COR-L47 (cell line): Measurements from ENCODE around the gene MRPL34.
"Not testable (repeated sequence)": the region's sequence is repeated elsewhere in the genome, so short reads cannot be mapped to it uniquely, and the experiment has no call there.

Experiments
- DNase-seq: peaks from one replicate; lab custom pipeline; 2025; lab: John Stamatoyannopoulos, UW

Gene MRPL34

DNA sequence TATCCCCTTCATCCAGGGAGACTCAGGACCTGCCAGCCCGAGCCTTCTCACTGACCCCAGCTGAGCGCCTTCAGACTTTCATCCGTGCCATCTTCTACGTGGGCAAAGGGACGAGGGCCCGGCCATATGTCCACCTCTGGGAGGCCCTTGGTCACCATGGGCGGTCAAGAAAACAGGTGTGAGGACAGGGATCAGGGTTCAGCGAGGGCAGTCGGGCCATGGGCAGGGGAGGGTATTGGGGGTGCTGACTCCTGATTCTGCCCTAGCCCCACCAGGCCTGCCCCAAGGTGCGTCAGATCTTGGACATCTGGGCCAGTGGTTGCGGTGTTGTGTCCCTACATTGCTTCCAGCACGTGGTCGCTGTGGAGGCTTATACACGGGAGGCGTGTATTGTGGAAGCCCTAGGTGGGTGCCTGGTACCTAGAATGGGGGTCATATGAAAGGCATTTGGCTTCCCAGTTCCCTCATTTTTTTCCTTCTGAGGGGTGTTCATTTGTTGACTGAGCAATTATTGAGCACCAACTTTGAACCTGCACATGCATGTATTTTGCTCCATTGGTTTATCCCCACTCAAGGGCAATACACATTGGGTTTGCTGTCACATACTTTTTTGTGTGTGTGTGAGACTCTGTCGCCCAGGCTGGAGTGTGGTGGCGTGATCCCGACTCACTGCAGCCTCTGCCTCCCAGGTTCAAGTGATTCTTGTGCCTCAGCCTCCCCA is 20.1 kb upstream of the MRPL34 start:
- DNase-seq: no peak

- no peak for DNase-seq
These were observed 19.4 kb upstream of the MRPL34 start for GRCh38 chr19:17286263-17286662.

DNA sequence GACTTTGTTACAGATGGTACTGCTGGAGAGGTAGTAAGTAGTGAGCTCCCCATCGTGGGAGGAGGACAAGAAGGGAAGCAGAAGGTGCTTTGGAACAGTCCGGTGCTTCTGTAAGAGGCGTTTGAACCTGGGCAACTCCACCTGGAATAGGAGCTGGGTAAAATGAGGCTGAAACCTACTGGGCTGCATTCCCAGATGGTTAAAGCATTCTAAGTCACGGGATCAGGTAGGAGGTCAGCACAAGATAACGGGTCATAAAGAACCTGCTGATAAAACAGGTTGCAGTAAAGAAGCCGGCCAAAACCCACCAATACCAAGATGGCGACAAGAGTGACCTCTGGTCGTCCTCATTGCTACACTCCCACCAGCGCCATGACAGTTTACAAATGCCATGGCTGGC is 18.9 kb upstream of the MRPL34 start:
- no peak for DNase-seq

DNA sequence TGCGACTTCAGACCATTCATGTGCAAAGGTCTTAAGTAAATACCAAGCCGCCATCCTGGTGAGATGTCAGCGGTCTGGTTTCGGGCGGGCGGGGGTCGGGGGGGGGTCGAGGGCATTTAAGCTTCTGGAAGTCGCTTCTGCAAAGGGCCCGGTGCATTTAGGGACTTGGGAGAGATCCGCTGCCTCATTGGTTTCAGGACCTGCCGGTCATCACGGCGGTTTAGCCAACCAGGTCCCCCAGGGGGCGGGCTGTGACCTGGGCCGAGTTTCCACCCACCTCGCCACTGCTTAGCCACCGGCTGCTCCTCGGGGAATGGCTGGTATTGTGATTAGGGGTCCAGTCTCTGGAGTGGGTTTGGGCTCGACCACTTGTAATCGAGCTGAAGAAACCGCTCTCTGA is 16.2 kb upstream of the MRPL34 start:
- no peak for DNase-seq

DNA sequence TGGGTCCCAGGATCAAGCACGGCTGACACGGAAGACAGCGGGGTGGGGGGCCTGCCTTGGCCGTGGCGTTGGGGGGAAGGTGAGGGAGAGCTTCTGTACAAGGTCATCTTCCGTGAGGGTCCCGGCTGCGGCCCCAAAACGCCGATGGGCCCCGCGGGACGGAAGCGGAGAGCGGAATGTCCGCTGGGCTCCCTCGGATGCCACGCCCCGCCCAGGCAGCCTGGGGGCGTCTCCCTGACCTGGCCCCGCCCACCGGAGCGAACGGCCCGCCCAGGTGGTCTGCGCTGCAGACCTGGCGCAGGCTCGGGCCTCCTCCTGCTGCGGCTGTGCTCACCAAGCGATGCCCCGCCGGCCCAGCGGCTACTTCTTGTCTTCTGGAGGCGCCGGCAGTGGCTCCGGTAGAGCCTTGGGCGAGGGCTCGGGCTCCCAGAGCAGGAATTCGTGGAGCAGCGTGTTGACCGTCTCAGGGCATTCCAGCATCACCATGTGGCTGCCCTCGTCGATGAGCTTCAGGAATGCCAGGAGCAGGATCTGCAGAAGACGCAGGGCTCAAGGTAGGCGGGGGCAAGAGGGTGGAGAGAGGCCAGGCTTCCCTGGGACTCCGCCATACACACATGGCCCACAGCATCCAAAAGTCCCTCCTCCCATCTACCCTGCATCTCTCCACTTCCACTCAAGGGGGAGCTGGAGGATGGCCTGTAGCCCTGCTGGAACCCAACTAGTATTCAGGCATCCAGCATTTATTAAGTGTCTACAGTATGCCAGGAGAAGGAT is 13.2 kb upstream of the MRPL34 start:
- DNase-seq: peak; percentile 26

DNA sequence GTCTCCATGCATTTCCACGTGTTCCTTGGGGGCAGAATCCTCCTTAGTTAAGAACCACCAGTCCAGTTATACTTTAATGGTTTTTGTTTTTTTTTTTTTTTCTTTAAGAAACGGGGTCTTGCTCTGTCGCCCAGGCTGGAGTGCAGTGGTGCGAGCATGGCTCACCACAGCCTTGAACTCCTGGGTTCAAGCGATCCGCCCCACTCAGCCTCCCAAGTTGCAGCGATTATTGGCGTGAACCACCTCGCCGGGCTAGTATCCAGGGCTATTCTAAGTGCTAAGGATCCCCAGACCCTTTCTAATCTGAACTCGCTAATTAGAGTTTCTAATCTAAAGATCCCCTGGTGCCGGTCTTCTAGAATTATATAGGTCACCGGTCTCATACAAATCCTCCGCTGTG is 12.1 kb upstream of the MRPL34 start:
- DNase-seq: no peak

- peak; percentile 6 for DNase-seq
These were observed 11.4 kb upstream of the MRPL34 start for GRCh38 chr19:17294051-17294891.

DNA sequence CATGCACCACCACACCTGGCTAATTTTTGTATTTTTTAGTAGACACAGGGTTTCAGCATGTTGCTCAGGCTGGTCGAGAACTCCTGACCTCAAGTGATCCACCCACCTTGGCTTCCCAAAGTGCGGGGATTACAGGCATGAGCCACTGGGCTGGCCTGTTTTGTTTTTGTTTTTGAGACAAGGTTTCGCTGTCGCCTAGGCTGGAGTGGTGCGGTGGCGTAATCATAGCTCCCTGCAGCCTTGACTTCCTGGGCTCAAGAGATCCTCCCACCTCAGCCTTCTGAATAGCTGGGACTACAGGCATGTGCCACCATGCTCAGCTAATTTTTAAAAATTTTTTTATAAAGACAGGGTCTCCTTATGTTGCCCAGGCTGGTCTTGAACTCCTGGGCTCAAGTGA is 10.1 kb upstream of the MRPL34 start:
- DNase-seq: not testable (repeated sequence)

- DNase-seq: peak; percentile 9
These were observed 9.4 kb upstream of the MRPL34 start for GRCh38 chr19:17296273-17296672.

DNA sequence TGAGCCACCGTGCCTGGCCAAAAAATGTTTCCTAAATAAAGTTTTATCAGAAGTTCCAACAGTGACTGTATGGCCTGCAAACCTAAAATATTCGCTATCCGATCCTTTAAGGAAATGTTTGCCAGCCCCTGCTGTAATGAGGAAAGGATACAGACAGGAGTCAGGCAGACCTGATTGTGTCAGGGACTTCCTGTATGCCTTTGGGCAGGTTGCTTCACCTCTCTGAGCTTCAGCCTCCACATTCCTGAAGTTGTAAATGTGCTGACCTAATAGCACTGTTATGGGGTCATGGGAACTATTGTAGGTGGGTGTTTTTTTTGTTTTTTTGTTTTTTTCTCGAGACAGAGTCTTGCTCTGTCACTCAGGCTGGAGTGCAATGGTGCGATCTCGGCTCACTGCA is 8.7 kb upstream of the MRPL34 start:
- DNase-seq: no peak

GRCh38 chr19:17300992-17301619 is 4.6 kb upstream of the MRPL34 start:
- no peak for DNase-seq

GRCh38 chr19:17302391-17303166 is 3.1 kb upstream of the MRPL34 start:
- DNase-seq: no peak

- DNase-seq: peak; percentile 92
These were observed 2.3 kb upstream of the MRPL34 start, which contains the start of gene ABHD8 for GRCh38 chr19:17303167-17303939. Gene ABHD8 (minus strand): TSS chr19:17303425. CDS start chr19:17301616, 1,809 bp downstream.

- no peak for DNase-seq
These were observed 1.8 kb upstream of the MRPL34 start for GRCh38 chr19:17303940-17304267.

DNA sequence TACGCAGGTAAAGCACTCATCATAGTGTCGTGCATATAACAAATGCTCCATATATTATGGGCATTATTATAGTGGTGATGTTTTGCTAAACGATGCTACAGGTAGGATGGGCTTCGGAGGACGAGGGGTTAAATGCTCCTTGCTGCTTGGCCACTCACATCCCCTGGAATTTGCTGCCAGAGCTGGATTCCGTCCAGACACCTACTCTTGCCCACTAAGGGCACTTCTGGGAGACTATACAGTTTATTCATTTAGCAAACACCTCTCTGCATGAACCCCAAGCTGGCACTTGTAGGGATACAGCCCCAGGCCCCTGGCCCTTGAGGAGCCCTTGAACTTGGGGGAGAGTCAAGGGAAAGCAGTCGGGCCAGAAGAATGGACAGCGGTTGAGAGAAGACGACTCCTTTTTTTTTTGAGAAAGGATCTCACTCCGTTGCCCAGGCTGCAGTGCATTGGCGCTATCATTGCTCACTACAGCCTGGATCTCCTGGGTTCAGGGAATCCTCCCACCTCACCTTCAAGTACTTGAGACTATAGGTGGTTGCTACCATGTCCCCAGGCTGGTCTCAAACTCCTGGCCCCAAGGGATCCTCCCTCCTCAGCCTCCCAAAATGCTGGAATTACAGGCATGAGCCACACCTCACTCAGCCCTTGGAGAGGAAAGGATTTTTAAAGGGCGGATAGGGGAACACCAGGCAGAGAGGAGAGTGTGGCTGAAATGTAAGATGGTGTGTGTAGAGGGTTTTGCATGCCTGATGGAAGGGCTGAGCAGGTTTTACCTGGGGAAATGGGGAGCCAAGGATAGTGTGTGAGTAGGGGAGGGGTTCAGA is 1.1 kb upstream of the MRPL34 start:
- DNase-seq: no peak

GRCh38 chr19:17305216-17305516 is 506 bp upstream of the MRPL34 start:
- no peak for DNase-seq

GRCh38 chr19:17306285-17306714 is 628 bp downstream of the MRPL34 start:
- no peak for DNase-seq

- DNase-seq: no peak
These were observed 2.3 kb downstream of the MRPL34 start for GRCh38 chr19:17307876-17308377.

- DNase-seq: peak; percentile 100
These were observed 3.7 kb downstream of the MRPL34 start, which contains the start of gene DDA1 for GRCh38 chr19:17309198-17309964. Gene DDA1 (plus strand): TSS chr19:17309563. CDS start chr19:17309655, 92 bp downstream.
